NCI-H460 (cell line): Measurements from ENCODE around the gene PLIN4. TPM values are rescaled to one million over a fixed set of nuclear protein-coding genes. Genes with fewer than 3 reads are reported as not detected.

ENCODE experiments used
- DNase-seq: peaks from one replicate; pipeline ENCODE4 v3.0.0-alpha.2; 2016; ENCODE audit warnings: low read depth; ENCODE audit errors: extremely low read depth
- total RNA-seq: library from RNA; depleted of rRNA; stranded (reverse); fragments of >200 nt; shearing (Covaris generic); gene quantifications from 2 replicates; pipeline ENCODE4 v1.2.3, GENCODE V29; 2014; rRNA removed

Gene PLIN4
- total RNA-seq, 1 experiment from 2014 or later, result 0.02 TPM

DNA sequence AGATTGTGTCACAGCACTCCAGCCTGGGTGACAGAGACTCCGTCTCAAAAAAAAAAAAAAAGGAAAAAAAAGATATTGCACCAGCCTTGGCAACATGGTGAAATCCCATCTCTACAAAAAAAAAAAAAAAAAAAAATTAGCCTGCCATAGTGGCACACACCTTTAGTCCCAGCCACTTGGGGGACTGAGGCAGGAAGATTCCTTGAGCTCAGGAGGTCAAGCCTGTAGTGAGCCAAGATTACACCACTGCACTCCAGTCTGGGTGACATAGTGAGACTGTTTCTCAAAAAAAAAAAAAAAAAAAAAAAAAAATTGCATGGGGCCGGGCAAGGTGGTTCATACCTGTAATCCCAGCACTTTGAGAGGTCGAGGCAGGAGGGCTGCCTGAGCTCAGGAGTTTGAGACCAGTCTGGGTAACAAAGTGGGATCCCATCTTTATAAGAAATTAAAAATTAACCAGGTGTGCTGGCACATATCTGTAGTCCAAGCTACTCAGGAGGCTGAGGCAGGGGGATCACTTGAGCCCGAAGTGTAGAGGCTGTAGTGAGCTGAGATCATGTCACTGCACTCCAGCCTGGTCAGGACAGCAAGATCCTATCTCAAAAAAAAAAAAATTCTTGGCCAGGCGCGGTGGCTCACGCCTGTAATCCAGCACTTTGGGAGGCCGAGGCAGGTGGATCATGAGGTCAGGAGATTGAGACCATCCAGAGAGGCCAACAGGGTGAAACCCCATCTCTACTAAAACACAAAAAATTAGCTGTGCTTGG lies 53.3 kb downstream of the PLIN4 start:
- no peak for DNase-seq

DNA sequence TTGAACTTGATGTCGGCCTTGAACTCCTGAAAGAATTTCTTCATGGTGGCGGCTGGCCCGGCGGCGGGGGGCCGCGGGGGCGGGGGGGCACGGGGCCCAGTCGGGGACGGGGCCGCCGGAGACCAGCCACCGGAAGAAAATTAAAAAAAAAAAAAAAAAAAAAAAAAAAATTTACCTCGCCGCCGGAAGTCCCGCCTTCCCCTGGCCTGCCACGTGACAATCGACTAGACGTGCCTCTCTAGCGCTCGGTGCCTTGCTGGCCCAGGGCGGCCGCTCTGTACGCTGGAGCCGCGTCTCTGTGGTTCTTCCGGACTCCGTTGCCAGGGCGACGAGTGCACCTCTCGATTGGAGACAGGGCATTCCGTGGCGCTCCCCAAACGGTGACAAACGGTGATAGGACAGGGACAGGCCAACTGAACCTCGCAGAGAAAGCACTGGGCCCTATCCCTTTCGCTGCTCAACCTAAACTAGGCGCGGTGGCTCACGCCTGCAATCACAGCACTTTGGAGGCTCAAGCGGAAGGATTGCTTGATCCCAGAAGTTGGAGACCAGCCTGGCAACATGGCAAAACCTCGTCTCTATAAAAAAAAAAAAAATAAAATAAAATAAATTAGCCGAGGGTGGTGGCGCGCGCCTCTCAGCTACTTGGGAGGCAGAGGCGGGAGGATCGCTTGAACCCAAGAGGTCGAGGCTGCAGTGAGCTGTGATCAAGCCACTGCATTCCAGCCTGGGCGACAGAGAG lies 60.5 kb downstream of the PLIN4 start, which contains the start of gene UBXN6:
UBXN6 (minus strand) TSS at position 141 of the 742 bp plus-strand sequence; CDS start at position 44, 97 bp downstream.
- peak; percentile 93 for DNase-seq

DNA sequence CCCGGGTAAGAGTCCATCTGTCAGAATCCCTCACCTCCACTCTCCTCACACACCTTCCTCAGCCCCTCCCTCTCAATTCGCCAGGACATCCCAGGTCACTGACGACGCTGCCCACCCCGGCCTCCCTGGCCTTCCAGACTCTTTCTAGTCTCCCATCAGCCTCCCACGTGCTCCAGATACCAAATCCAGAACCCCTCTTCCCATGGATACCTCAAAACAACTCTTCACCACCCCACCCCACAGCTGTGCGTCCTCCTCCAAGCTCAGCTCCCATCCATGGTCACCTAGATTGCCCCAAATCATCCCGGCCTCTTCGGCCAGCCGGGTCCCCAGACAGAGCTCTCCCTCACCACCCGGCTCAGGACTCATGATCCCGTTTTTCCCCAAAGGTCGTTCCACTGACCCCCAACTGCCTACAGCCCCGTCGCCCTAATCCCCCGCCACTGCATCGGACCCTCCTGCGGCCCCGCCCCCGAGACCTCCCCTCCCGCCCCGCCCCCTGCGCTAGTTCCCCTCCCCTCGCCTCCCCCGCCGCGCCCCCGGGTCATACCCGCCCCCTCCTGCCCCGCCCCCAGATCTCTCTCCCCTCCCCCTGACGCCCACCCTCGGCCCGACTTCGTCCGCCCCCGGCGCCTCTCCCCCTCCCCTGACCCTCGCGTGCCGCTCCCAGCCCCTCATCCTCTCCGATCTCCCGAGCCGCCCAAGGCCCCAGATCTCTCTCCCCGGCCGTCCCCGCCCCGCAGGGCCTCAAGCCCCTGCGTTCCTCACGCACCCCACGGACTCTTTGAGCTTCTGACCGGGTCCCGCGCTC lies 61.2 kb downstream of the PLIN4 start:
- DNase-seq, result no peak

DNA sequence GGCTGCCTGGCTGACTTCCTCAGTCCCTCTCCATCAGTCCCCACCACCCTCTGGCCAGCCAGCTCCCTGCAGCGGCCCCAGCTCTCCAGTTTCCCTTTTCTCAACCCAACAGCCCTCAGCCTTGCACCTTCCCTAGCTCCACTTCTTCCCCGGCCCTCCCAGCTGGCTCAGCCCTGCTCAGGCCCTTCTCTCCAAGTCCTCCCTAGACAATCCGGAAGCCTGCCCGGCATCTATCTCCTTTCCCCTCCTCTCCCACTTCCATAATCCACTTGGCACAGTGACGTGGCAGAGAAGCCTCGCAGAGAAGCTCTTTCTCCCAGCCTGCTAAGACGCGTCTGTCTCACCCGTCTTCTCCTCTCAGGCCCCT lies 61.8 kb downstream of the PLIN4 start:
- DNase-seq, result no peak

DNA sequence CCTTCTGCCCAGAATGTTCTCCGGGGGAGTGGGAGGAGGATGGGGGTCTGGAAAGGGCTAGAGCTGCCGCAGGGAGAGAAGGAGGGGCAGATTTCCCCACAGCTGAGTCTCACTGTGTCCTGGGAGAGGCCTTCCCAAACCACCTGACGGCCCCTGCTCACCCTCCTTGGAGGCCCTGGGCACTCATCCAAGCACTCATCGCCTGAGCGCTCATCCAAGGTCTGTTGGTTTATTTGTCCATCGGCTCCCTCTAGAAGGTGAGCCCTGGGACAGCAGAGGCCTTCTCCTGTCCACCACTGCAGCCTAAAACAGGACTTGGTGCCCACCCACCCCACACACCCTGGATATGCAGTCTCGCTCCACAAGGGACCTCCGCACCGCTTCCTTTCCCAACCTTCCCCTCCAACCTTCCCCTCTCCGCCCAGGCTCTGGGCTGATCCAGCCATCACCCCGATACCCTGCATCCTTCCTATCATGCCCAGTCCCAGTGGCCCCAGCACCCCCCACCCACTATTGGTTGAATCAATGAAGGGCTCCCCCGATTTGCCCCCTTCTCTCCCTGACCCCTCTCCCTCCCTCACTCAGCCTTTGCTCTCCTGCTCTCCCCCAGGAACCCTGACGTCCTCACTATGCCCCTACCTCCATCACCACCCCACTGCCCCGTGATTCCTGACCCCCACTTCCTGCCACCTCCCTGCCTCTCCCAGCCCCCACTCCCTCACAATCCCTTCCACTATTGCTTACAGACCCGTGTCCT lies 62.4 kb downstream of the PLIN4 start:
- no peak for DNase-seq

DNA sequence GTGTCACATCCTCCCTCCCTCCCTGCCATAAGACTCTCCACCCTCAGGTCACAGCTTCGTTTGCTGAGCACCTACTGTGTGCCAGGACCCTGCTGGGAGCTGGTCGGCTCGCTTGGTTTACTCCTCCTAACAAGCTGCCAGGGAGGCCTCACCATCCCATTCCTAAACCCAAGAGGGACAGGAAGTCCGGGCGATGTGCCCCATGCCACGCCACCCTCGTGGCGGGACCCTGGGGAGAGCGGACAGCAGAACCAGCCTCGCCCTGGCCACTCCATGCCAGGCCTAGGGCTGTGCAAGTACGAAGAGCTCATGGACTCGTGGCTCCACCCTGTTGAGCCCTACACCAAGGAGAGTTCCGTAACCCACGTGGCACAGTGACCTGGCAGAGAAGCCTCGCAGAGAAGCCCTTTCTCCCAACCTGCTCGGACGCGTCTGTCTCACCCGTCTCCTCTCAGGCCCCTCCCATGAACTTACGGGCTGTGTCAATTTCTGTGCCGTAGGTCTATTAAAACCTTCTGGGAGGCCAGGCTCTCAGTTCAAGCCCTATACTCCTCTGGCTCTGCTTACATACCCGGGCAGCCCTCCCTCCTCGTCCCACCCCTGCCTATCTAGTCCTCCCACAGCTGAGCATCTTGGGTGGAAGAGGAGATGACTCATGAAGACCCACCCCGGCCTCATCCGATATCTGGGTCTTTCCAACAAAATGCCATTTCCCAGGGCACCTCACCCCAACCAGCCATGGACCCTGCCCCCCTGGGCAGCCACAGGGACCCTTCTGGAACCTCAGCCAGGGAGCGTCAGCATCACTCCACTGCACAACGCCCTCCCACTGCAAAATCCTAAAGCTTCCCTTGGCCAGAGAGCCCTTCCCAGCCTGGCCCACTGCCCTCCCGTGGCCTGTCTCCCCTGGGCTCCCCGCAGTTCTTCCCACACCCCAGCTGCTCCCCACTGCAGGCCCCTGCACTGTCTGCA lies 63.3 kb downstream of the PLIN4 start:
- no peak for DNase-seq

DNA sequence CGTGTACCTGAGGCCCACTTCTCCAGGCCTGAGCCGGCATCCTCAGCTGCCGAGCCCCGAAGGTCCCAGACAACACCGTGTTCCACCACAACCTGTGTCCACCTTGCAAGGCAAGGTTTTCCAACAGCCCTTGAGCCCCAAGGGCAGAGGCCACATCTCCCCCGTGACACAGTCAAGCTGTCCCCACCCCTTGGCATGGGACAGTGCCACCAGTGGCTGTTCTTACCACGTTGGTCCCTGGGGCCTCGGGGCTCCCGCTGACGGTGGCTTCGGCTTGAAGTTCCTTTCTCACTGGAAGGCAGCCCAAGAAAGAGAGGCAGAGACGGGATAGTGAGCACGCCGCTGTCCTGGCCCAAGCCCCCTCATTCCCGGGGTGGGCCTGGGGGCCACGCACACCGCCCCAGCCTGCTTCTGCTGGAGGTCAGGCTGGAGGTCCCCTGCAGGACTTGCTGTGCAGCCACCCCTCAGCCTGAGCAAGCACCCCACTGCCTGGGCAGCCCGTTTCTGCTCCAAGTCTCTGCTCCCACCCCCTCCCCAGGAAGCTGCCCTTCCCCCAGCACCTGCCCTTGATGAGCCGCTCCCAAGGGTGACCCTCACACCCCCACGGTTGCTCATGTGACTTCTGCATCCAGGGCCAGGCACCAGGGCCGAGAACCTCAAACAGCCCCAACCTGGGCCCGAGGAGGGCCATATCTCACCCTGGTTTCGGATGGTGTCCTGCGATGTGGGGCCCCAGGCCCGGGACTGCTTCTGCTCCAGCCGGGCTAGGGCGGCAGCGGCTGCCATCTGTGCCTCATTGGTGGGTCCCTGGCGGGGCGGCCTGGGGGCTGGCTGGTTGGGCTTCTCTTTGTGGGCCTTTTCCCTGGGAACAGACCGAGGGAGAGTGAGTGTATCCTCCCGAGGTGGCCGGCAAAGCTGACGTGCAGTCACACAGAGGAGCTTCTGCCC lies 64.8 kb downstream of the PLIN4 start:
- no peak for DNase-seq

DNA sequence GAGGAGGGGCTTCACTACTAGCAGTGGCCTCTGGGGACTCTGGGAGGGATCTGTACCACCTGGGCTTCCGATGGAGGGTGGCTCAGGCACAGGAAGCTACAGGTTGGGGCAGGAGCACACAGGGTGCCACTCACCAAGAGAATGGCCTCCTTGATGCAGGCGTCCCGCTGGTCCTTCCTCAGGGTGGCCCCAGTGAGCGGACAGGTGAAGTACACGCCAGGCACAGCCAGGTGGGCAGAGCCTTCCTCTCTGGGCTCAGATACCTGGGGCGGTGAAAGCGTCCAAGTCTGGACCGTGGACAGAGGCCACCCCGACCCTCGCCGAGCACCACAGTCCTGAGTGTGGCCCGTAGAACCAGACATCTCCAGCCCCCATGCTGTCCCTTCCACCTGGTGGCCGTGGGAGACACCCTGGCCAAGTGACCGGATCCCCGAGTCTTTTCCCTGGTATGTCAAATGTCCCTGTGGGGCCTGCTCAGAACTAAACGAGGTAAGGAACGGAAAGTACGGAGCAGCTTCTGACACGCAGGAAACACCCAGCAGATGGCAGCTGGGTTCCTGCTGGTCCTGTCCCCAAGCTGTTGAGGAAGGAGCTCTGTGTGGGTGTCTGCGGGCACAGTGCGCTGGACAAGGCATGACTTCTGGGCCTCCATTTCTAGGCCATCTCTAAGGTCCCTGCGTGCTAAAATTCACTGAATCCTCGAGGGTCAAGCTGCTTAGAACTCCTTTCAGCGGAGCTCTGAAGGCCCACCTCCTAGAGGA lies 65.9 kb downstream of the PLIN4 start:
- DNase-seq, result no peak

Other genes starting within 250 kb of the PLIN4 start
- gene SHD, start 239.2 kb downstream of the PLIN4 start, total RNA-seq, result not detected in 2 replicates
- not detected in 2 replicates for gene TMIGD2, start 216.1 kb downstream of the PLIN4 start, total RNA-seq
- not detected in 2 replicates for gene FSD1, start 213.9 kb downstream of the PLIN4 start, total RNA-seq
- 2.6 TPM in 2 replicates for gene STAP2, start 179.7 kb downstream of the PLIN4 start, total RNA-seq
- 2.3 and 3.5 TPM in 2 replicates for gene MPND, start 174.9 kb downstream of the PLIN4 start, total RNA-seq
- 31.1 and 36.6 TPM in 2 replicates for gene SH3GL1, start 117.9 kb downstream of the PLIN4 start, total RNA-seq
- gene CHAF1A, start 115.8 kb downstream of the PLIN4 start, total RNA-seq, result 10.8 and 13.1 TPM in 2 replicates
- 31.6 and 51.2 TPM in 2 replicates for gene UBXN6, start 60.7 kb downstream of the PLIN4 start, total RNA-seq
- 15.1 and 15.6 TPM in 2 replicates for gene HDGFL2, start 46.2 kb downstream of the PLIN4 start, total RNA-seq
- not detected in 2 replicates for gene PLIN5, start 16.7 kb upstream of the PLIN4 start, total RNA-seq
- 0.15 TPM in 1 of 2 replicates, not detected in the other for gene LRG1, start 21.6 kb upstream of the PLIN4 start, total RNA-seq
- 4.2 and 5.9 TPM in 2 replicates for gene SEMA6B, start 41.2 kb upstream of the PLIN4 start, total RNA-seq
- 1.4 and 1.5 TPM in 2 replicates for gene TNFAIP8L1, start 121.0 kb upstream of the PLIN4 start, total RNA-seq
- gene MYDGF, start 151.9 kb upstream of the PLIN4 start, total RNA-seq, result 184 and 191 TPM in 2 replicates
- gene DPP9, start 205.4 kb upstream of the PLIN4 start, total RNA-seq, result 27.9 and 28.4 TPM in 2 replicates